DMS 273 (cell line): ENCODE data around the gene JARID2.

Source experiments
- DNase-seq: peaks from one replicate; lab custom pipeline; 2025; ENCODE audit not compliant: unreplicated experiment; lab: John Stamatoyannopoulos, UW

Gene JARID2

GRCh38 chr6:15368873-15369272 lies 123.0 kb downstream of the JARID2 start:
- no peak for DNase-seq

DNA sequence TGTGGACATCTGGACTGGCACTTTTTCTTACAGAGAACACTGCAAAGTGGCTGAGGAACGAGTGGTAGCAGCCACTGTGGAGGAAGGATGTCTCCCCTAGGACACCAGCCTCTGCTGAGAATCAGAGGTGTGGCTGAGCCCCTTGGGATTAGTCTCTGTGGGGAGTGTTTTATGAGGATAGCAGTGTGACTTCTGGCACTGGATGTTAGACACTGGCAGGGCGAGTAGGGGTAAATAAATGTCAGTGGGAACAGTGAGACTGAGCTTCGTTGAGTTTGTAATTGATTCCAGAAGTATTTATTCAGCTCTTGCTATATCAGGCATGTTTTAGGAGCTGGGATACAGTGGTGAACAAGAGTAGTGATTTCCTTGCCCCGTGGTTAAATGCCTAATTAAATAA lies 124.0 kb downstream of the JARID2 start:
- no peak for DNase-seq

DNA sequence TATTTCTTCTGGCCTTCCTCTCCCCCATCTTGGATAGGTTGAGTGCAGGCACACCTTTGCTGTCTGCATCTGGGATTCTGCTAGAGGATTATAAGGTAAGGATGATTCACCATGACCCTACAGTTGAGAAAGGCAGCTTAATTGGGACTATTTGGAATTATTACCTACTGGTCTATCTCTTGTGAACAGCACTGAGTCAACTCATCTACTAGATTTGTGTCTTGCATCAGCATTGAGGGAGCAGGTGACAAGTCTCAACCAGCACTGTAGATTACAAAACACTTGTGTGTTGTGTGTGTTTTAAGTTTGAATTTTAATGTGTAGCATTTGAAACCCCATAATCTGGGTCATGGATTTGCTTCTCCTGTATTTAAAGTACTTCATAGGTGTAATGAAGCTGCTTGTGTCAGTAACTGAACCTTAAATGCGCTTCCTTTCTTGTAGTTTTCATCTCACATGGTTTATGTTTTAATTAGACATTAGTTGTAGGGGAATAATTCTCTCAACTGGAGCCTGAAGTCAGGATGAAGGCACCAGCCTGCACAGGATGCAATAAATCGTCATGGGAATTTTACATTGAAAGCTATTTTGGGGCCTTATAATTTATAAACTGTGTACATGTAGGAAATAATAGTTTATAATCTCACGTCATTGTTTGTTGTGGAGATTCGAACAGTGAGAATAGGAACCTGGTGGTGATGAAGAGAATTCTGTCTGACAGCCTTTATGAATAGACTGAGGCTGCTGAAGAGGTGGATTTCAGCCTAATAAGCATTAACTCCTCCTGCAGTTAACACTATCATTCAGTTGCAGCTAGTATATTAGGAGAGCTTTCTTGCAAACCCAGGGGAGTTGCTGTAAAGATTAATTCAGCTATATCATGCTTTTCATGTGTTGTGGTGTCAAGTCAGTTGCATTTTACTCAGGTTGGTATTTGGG lies 125.1 kb downstream of the JARID2 start:
- DNase-seq: no peak

- DNase-seq: no peak
Measured at GRCh38 chr6:15372932-15373331, 127.1 kb downstream of the JARID2 start.

- no peak for DNase-seq
Measured at GRCh38 chr6:15374119-15374518, 128.2 kb downstream of the JARID2 start.

- DNase-seq: no peak
Measured at GRCh38 chr6:15375018-15375417, 129.1 kb downstream of the JARID2 start.

GRCh38 chr6:15375638-15376290 lies 129.9 kb downstream of the JARID2 start:
- no peak for DNase-seq

GRCh38 chr6:15376900-15377487 lies 131.1 kb downstream of the JARID2 start:
- DNase-seq: no peak

GRCh38 chr6:15378272-15378671 lies 132.4 kb downstream of the JARID2 start:
- DNase-seq: no peak

DNA sequence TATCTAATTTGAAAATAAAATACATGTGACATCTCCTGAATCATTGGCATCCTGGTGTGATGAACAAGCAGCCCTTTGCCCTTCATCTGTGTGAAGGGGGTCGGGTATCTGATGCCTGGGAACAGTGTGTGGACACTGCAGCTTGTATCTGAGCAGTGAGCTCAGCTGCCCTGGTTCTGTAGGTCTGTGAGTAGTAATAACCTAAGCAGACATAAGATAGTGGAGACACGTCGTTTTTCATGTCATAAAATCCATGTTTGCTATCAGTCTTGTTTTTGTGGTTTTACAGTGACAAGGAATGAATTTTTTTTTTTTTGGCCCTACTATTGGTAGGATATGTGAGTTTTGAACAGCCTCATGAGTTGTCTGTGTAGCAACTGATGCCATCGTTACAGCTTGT lies 133.0 kb downstream of the JARID2 start:
- no peak for DNase-seq

GRCh38 chr6:15380351-15380750 lies 134.5 kb downstream of the JARID2 start:
- DNase-seq: no peak

- DNase-seq: no peak
Measured at GRCh38 chr6:15382089-15382488, 136.2 kb downstream of the JARID2 start.

- DNase-seq: no peak
Measured at GRCh38 chr6:15382712-15383111, 136.8 kb downstream of the JARID2 start.

- DNase-seq: peak; percentile 70
Measured at GRCh38 chr6:15384901-15385300, 139.0 kb downstream of the JARID2 start.

DNA sequence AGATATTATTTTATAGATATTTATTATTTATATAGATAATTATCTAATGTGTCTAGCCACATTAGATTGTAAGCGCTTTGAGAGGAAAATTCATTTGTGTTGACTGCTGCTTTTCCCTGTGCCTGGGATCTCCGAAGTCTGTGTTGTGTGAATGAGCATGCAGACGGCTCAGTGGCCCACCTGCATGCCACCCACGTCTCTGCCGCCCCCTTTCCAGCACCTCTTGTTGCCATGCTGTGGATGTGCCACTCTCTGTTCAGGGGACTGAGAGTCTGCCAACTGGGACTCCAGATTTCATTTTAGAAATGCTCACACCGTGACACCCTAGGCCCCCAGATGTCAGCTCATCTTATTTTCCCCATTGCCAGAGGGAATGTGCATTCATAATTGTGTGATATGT lies 139.7 kb downstream of the JARID2 start:
- DNase-seq: peak; percentile 19

GRCh38 chr6:15386110-15386755 lies 140.4 kb downstream of the JARID2 start:
- no peak for DNase-seq

DNA sequence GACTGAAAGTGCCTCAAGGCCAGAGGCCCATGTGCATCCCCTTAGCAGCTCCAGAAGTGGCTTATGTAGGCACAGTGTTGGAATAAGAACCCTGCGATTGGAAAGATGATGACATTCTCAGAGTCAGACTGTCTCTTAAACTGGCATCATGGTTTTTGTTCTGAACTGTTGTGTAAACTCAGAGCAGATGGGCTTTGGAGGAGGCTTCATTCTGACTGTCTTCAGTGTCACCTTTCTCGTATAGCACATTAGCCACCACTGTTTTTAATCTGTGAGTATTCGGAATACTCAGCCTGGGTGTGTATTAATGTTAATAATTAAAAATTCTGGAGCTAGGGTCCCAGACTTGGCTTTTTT lies 140.9 kb downstream of the JARID2 start:
- peak; percentile 52 for DNase-seq

- no peak for DNase-seq
Measured at GRCh38 chr6:15387118-15387517, 141.2 kb downstream of the JARID2 start.

DNA sequence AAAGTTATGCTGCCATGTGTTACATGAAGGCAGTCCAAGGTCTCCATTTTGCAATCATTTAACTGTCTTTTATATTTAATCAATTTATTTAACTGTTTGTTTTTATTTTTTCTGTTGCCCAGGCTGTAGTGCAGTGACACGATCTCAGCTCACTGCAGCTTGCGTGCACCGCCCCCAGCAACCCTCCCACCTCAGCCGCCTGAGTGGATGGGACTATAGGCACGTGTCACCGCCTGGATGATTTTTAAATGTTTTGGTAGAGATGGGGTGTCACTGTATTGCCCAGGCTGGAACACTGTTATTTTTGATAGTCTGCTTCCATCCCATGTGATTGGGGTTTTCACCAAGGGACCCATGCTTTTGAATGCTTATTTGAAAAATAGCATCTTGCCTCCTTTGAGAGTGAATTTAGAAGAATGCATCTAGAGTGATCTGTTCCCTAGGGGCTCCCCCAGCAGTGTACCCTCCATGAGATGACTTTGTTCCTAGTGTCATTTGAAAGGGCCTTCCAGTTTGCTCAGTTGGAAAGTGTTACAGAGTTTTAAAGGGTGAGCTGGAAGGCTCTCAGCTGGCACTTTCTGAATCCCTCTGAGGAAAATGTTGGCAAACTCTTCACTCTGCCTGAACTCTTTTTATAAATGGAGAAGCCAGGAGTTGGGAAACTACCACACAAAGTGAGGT lies 143.4 kb downstream of the JARID2 start:
- peak; percentile 20 for DNase-seq

- DNase-seq: peak; percentile 79
Measured at GRCh38 chr6:15389765-15390723, 144.2 kb downstream of the JARID2 start.
